SKM-1 treated with dmso at 0.1 percent for 144 hours (cell line): Measurements from ENCODE around the gene DNAAF3.
"Not testable (repeated sequence)": the region's sequence is repeated elsewhere in the genome, so short reads cannot be mapped to it uniquely, and the experiment has no call there.

Experiments
- DNase-seq: peaks from one replicate; lab custom pipeline; 2025; ENCODE audit not compliant: unreplicated experiment; lab: John Stamatoyannopoulos, UW

Gene DNAAF3

DNA sequence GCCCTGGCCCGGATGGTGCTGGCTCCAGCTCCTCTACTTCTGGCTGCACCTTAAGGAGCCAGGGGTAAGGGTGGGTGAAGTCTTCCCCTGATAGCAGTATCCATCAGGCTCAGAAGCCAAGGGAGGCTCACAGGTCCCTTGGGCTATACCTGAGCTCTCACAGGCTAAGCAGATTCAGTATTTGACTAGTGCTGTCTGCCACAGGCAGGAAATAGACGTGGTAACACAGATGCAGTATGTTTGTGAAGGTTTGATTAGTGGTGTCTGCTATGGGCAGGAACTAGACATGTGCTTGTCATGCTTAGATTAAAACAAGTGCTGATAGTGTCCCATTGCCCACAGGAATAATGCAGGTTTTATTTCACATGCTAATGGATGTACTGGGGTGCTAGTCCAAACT lies 9.7 kb upstream of the DNAAF3 start:
- DNase-seq, result no peak

DNA sequence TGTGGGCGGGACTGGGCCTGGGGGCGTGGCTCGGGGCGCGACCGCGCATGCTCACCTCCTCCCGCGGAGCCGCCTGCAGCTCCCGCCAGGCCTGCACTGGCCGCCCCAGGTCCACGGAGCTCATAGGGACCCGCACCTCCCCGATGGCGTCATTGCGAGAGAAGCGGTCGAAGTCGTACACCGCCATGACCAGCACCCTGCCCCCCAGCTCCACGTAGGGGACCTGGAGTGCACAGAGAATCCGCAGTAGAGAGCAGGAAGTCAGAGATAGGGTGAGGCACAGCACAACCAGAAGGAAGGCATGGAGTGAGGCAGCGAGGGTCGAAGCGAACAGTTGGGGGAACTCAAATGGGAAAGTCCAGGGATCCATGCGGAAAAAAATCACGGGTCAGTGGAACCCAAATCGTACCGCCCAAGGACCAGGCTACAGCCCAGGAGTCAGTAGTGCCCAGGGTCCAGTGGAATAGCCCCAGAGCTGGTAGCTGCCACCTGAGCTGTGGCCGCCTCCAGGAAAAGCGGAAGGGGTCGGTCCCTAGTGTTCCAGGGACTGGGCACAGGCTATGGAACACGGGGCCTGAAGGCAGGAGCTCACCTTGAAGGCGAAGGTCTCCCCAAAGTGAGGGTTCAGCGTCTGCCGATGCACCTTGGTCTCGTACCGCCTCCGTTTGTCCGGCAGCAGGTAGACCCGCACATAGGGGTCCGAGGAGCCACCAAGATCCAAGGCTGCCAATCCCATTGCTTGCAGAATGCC lies 8.9 kb upstream of the DNAAF3 start:
- DNase-seq, result no peak

DNA sequence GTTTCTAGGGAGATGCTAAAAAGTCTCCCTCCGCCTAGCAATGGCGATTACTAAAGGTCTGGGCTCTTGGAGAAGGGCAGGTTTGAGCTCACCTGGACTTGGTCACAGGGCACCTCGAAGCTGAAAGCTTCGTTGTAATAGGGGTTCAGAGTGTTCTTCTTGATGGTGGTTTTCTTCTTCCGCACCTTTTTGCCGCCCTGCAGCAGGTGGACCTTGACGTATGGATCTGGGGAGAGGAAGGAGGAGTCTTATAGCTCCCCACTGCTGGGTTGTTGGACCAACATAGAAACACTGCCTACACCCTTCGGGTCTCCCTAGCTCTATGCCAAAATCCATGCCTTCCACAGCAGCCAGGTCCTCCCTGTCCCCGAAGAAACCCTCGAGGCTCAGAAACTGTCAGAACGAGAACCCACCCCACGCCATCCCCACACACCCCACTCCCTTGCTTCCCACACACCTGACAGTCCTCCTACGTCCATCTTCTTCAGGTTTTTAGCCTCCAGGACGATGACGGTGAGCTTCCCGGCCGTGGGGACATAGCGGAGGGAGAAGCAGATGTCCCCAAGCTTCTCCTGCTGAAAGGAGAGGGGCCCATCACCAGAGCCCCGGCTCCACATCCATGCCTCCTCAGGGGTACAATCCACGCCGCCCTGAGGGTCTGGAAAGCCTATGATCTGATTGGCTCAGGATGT lies 8.2 kb upstream of the DNAAF3 start:
- no peak for DNase-seq

DNA sequence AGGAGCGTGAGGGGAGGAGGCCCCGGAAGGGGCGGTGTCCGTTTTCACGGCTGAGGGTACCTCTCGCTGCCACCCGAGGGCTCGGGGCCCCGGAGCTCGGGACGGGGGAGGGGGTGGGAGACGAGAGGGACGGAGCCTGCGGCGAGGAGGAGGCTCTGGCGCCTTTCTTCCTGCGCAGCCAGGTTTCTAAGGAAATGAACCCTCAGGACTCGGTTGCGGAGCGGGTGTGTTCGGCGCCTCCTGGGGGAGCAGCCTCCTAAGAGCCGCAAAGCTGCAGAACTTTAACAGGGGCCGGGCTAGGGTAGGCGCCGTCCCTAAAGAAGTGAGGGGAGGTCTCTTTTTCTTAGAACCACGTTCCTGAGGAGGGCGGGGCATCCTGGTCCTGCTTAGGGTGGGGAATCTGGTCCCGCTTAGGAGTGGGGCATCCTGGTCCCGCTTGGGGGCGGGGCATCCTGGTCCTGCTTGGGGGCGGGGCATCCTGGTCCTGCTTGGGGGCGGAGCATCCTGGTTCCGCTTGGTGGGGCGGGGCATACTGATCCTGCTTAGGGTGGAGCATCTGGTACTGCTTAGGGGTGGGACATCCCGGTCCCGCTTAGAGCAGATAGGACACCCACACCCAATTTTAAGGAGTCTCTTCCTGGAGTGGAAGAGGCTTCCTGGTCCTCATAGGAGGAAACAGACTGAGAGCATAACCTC lies 7.4 kb upstream of the DNAAF3 start:
- peak; percentile 32 for DNase-seq

DNA sequence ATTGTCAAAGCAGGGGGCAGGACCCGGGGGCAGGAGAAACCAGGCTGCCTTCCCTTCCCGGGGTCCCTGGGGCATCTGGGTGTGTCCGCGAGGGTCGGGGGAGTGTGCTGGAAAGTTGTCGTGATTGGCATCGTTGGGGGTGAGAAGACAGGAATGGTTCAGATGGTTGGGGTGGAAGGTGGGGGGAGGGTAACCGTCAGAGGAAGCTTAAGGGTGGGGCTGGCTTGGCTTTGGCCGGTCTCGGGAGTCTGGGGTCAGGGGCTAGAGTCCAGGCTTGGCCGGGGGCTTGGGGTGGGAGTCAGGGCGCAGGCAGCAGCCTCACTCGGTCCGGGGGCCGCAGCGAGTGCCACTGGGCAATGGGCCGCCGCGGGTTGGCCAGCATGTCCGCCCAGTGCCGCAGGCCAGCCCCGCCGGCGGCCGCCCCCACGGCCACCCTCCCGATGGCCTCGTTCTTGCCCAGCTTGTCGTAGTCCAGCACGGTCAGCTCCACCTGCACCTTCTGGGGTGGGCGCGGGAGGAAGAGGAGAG lies 6.8 kb upstream of the DNAAF3 start:
- DNase-seq, result no peak

DNA sequence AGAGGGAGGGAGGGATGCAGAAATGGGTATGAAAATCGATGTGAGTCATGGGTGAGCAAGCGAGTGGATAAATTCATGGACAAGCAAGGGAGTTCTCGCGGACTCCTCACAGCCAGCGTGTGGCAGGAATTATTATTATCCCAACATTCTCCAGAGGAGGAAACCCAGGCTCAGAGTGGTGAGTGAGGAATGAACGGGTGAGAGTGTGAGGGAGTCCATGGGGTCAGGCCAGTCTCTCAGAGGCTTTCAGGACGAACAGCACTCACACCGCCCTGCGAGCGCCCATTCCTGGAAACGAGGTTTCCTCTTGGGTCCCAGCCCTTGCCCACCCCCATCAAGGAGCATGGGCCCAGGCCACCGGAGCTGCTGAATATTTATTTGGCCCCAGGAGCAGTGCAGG lies 6.3 kb upstream of the DNAAF3 start:
- DNase-seq, result no peak

DNA sequence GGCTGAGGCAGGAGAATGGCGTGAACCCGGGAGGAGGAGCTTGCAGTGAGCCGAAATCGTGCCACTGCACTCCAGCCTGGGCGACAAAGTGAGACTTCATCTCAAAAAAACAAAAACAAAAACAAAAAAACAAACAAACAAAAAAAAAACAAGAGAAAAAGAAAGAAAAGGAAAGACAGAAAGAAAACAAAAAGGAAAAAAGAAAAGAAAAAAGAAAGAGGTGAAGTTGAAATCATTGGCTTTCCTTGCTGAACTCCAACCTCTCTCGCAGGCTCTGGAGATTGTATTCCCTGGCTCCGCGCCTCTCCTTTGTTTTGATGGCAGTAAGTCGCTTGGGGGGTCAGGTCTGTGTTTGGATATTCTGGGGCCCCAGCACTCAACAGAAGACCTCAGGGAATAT lies 5.9 kb upstream of the DNAAF3 start:
- DNase-seq, result not testable (repeated sequence)

DNA sequence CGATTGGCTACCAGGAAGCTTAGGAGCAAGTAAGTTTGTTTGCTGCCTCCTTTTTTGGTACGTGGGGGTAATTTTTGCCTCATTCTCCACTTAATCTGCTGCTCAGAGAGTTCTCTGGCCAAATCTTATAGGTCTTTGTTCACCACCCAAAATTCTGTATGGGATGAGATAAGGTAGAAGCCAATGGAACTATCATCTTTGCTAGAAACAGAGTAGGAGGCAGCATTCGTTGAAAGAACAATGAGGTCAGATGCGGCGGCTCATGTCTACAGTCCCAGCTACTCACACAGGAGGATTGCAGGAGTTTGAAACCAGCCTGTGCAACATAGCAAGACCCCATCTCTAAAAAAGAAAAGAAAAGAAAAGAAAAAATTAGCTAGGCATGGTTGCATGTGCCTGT lies 5.0 kb upstream of the DNAAF3 start:
- DNase-seq, result no peak

DNA sequence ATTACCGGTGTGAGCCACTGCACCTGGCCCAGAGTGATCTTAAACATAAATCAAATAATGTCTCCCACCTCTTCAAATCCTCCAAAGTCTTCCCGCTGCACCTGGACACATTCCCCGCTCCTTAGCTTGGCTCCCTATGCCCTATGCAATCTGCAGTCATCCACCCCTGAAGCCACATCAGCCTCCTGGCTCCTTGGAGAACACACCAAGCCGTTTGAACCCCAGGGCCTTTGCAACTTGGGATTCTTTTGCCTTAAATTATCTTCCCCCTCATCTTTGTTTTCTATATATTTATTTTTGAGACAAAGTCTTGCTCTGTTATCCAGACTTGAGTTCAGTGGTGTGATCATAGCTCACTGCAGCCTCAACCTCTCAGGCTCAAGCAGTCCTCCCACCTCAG lies 2.7 kb upstream of the DNAAF3 start:
- DNase-seq, result no peak

DNA sequence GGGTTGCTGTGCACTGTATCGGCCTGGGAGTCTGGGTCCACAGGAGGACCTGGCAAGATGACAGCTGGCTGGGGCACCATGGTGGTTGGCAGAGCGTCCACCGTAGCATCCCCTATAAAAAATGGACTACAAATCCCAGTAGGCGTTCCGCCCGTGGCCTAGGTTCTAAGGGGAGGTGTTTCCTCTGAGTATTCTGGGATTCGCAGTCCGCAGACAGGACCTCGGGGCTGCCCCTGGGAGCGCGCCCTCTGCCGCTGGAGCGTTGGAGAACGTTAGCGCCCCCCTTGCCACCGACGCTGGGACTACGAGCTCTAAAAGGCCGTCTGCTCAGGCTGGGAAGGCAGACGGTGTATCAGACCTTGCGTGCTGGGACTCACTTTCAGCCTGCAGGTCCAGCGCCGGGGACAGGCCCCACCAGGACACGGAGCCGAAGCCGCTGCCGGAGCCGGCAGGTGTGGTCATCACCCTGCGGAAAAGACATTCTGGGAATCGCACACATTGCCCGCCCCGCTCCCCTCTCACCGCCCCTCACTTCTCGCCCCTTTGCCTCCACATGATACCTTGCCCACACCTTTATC lies 372 bp downstream of the DNAAF3 start:
- peak; percentile 73 for DNase-seq

DNA sequence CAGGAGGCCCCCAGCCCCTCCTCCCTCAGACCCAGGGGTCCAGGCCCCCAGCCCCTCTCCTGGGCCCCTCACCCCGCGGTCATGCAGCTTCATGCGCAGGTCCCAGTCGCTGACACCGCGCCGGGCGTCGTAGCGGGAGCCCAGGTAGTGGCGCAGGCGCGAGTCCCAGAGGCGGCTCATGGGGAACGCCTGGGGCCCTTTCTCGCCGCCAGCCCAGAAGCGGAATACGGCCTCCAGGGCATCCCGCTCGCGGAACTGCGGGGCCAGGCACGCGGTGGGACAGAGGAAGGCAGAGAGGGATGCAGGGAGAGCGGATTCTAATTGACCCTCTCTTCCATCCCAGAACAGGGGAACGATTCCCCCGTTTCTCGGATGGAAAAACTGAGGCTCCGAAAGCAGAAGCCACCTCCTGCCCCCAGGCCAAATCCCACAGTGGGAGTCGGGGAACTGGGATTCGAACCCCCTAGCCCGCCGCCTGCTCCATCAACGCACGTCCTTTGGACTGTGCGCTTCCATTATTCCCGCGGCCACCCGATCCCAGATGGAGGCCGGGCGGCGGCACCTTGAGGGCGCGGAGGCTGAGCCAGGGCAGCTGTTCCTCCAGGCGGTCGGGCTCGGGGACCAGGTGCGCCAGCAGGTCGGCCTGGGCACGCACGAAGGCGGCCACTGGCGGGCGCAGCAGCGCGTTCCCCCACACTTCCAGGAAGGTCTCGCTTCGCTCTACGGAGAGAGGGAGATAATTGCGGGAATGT lies 4.7 kb downstream of the DNAAF3 start:
- no peak for DNase-seq

DNA sequence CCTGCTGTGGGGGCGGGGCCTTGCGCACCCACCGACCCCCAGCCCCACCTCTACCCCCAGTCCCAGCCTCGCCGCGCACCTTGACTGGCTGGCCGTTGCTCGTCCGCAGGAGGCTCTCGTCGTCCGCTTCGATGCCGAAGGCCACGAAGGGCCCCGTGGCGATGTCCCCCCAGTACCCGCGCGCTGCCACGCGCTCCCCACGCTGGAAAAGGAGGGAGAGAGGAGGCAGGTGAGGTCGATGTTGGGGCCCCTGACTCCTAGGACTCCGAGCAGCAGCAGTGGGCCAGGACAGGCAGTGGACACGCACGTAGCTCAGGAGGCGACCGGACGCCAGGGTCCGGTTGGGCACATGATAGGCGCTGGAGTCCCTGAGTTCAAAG lies 5.4 kb downstream of the DNAAF3 start:
- no peak for DNase-seq

DNA sequence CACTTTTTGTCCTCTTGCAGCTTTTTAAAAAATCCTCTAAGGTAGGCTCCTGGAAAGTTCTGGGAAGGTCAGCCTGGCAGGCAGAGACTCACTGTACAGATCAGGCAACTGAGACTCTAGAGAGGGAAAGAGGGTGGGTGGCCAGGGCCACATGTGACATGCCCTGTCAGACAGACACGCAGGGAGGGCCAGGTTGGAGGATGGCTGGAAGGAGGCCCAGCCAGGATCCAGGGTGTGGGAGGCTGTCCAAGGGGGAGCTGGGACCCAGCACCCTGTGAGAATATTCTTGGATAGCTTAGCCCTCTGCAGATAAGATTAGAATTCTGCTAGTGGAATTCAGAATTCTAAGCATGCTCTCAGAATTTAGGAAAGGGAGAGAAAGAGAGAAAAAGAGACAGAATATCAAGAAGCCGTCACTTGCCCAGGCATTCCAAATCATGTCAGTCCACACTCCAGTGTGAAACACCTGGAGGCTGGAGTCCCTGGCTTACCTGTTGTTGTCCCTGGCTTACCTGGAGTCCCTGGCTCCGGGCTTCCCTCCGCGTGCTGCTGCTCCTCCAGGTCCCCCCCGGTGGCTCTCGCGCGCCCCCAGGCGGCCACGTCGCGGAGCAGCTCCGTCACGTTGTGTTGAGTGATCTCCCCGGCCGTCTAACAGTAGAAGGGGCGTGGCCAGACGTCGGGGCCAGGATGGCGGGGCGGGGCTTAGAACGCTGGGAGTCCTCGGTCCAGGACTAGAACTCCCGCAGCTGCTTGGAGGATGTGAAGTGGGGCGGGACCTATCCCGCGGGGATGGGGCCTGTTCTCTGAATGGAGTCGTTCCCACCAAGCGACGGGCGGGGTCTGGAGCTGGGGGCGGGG lies 6.1 kb downstream of the DNAAF3 start:
- DNase-seq, result peak; percentile 74

DNA sequence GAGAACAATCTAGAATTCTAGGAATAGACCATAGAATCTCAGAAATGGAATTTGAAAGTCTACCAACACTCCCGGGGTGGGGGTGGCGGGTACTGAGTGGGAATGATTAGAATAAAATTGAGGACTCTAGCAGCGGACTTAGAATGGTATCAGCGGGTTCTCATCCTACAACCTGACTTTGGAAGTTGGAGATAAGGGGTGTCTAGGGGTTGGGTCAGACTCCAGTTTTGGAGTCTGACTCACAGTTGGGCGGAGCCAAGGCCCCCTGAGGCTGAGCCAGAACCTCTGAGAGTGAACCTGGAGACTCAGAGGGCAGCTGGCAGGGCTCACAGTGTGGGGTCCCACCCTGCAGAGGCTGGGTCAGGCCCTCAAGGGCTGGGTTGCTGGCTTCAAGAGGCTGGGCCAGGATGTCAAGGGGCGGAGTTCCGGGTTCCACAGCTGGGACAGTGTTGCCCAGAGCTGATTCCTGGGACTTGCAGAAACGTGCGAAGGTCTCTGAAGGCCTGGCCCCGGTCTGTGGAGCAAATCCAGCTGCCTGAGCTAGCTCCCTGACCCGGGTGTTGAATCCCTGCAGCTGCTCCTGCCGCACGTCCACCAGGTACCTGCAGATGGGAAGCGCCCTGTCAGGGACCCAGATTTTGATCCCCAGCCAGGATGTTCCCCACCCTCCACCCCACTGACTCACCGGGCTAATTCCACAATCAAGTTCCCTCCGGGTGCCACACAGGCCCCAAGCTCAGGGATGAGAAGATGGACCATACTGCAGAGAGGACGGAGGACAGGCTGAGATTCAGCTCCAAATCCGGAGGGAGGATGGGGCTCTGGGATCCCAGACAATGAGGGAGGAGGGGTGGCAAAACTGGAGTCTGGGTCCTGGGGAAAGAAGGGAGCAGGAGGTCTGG lies 7.3 kb downstream of the DNAAF3 start:
- no peak for DNase-seq

DNA sequence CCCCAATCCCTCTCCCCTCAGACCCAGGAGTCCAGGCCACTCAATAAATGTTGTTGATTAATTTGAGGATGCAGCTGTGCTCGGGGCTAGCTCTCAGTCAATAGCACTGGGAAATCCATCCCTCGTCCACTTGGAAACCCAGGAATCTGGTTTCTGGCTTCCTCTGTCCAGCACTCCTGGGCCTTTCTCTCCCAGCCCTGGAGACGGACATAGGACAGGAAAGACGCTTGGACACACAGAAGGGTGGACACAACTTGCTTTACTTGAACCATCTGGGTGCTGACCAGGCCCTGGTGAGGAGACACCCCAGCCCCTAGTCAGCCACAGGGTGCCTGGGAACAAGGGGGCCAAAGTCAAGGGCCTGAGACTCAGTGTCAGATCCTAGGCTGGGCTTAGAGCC lies 8.0 kb downstream of the DNAAF3 start:
- DNase-seq, result no peak

DNA sequence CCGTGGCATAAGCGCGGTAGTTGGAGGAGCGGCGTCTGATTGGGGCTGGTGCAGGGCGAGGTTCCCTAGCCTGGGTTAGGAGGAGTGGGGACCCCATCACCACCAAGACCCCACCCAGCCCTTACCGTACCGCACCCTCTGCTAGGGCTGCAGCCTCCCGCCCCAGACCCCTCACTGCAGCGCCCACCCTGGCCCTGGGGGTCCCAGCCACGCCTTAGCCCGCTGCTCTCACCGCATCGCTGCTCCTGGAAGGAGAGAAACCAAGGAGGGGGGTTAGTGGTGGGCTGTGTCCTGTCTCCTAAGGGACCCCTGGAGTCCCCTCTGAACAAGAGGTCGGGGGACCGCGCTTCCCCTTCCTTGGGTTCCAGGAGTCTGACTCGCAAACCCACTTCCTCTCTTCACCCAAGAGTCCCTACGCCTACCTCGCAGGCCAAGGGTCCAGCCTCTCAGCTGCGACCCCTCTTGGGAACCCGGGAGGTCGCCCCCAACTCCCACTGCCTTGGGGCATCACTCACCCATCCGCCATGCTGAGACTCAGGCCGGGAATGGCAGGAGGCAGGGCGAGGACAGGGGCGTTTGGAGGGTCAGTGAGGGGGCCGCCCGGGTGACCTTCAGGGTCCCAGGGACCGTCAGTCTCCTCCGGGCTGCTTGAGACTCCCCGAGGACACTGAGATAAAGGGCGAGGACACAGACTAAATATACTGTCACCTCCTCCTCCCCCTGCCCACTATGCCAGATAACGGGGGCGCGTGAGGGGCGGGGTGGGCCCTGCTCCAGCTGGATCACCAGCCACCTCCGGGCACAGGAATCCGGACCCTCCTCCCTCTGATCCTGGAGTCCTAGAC lies 9.1 kb downstream of the DNAAF3 start, which contains the start of gene TNNI3:
TSS of gene TNNI3 (minus strand) at position 669 of the 845 bp plus-strand sequence. CDS start at position 526, 143 bp downstream.
- no peak for DNase-seq

DNA sequence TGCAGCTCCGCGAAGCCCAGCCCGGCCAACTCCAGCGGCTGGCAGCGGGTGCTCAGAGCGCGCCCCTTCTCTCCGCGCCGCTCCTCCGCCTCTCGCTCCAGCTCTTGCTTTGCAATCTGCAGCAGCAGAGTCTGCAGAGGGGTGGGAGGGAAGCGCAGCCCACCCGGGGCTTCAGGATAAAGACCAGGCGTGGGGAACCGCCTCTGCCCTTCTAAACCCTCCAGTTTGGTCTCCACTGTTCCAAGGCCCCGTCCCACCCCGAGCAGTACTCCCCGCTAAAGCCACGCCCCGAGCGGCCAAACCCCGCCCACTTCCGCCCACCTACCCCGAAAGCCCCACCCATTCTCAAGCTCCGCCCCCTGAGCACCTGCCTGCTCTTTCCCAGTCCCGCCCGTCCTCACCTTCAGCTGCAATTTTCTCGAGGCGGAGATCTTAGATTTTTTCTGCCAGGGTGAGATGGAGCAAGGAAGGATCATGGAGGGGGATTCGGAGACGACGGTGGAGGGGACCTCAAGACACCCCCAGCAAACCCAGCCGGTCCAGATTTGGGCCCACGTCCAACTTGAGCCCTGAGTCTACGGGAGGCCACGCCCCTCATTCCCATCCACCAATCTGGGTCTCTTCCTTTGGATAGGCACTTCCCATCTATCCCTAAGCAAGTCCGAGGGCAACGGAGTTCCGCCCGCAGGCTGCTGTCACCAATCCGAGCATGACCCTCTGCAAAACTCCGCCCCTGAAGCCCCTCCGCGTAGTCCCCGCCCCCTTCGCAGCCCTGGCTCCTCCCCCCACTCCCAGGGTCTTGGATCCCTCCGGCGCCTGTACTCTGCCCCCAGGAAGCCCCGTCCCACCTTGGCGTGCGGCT lies 10.0 kb downstream of the DNAAF3 start:
- DNase-seq, result no peak
